GM21619 (cell line): ENCODE results near the gene HLA-B.

Experiments used
- ATAC-seq: cut with Tn5 transposase; IDR thresholded peaks from one replicate; pipeline ENCODE4 v1.9.1; 2021; ENCODE audit not compliant: unreplicated experiment

The HLA-B gene

DNA sequence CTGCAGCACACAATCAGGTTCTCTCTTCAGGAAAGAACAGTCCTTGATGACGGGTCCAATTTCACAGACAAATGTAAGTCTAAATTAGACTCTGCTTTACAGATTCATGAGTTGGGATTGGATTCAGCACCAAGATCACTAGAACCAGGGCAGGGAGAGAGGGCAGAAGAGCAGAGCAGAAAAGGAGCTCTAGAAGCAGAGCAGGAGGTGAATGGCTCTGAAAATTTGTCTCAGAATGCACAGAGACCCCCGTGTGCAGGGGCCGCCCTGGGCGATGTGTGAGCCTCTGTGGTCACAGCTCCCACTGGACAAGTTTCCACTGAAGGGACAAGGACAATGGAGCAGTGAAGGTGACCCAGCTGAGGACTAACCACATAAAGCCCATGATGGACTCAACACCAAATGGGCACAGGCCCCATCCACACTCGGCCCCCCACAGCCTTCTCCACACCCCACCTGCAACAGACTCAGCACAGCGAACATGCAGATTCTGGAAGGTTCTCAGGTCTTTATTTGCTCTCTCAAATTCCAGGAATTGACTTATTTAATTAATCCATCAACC is 3.5 kb downstream of the HLA-B start:
- no peak for ATAC-seq

DNA sequence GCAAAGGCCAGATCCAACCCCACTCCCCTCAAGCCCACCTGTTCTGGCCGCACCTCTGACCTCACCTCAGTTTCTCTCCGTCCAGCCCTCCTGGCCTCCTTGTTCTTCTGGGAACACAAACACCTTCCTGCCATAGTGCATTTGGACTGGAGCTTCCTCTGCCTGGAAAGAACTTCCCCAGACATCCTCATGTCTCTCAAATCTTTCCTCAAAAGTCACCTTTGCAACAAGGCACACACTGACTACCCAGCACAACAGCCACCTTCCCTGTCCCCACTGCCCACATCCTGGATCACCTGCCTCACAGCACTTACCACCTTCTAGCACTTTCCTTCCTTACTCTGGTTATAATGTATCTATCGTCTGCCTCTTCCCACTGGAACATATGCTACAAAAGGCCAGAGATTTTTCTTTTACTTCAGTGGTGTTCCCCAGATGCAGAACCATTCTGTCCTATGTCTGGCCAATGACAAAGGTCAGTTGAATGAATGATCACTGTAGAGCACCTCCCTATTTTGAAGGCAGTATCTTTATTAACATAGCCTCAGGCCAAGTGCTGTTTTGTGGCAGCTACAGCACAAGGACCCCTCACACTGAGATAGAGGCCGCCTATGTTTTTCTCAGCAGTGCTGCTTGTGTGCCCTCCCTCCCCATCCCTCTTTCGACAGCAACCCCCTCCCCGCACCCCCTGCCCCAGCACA is 4.1 kb downstream of the HLA-B start:
- ATAC-seq, result no peak

DNA sequence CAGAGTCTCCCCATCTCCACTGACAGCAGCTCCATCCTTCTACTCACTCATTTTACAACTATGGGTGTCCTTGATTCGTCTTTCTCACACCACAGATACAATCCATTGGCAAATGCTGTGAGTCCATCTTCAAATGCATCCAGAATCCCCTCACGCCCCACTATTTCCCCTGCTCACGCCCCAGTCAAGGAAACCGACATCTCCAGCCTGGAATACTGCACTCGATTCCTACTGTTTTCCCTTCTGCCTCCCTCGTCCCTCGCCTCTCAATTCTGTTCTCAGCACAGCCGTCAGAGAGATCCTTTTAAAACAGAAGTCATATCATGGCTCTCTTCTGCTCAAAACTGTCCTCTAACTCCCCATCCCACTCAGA is 4.7 kb downstream of the HLA-B start:
- no peak for ATAC-seq

DNA sequence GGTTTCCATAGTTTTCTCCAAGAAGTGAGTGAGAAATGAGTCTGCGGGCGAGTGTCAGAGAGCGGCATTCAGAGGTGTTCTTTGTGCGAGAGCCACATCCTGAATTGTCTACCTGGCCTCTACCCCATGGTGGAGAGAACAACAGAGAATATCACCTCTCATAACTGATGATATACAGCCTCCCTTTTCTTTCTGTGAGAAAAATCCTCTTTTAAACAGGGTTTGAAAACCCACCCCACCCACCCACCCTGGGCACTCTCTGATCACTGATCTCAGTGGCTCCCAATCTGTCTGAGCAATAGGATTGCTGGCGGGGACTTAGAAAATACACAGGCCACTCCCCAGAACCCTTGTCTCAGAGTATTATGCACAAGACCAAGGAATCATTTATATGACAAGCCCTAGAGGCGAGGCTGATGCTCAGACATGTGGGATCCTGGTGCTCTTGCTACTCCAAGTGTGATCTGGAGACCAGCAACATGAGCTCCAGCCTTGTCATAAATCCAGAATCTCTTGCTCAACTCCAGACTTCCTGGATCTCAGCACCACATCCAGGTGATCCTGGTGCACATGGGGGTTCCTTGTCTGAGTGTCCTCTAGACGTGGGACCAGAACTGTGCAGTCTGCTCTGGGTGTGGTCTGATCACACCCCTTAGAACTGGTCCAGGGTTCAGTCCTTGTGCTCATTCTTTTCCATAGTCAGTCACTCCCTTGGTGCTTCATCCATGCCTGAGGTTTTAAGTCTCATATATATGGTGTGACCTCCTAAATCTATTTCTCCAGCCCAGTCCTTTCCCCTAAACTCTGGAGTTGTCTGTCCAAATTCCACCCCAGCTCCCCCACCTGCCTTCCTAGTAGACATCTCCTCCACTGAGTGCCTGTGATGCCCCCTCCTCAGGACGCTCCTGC is 5.3 kb downstream of the HLA-B start:
- no peak for ATAC-seq

DNA sequence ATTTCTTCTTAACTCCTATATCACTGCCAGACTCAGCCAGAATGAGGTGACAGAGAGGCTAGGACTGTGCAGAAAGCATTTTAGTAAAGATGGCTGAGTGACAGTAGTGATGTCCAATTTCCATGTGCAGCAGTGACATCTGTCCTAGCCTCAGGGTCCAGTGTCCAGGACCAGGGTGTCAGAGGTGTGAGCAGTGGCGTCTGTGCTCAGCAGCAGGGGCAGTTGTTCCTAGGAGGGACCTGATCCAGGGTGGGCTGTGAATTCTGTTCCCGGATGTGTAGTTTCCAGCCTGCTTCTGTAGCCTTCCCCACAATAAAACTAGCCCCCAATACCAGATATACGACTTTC is 6.0 kb downstream of the HLA-B start:
- no peak for ATAC-seq

DNA sequence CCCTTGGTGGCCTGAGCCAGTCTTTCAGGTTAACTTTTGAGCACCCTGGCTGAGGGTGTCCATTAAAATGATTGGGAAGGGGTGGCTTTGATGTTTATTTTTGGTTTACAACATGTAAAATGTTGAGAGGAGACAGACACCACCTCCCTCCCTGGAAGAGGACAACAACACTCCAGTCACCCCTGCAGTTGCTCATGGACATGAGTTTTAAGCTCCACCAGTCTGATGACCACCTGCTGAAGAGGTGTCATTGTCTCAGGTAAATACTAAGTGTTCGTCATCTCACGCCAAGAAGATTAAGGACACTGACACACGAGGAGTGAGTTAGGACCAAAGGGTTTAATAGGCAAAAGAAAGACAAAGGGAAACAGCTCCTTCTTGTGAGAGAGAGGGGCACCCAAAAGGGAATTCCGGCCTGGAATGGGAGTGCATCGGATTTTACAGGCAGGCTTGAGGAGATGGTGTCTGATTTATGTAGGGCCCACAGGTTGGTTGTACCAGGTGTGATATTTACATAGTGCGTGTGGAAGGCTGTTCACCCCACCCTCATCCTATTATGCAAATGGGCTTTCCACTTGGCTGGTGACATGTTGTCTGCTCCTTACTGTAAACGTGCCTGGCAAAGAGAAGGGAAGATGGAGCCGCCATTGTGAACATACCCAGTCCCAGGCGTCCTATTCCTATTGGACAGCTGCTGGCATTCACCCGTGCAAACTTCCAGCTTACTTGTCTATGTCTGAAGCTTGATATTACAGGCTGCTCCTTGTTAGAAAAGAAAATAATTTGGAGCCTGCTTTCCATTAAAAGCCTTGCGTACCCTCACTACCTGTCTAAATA is 6.6 kb downstream of the HLA-B start:
- ATAC-seq, result no peak

DNA sequence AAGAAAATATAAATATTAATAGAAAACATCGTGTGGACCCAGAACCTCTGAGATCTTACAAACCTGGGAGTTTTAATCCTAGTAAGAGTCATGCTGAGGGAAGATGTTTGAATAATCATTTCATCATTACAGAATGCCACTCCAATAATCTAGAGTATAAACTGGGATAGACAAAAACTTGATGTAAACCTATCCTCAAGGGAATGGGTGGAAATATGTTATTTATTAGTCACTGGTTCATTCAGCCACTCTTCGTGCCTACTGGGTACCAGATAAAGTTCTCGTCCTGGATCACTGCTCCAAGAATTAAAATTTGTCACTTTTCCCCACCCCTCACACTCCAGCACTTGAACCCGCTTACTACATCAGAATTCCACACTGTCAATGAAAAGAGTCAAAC is 7.7 kb downstream of the HLA-B start:
- no peak for ATAC-seq

DNA sequence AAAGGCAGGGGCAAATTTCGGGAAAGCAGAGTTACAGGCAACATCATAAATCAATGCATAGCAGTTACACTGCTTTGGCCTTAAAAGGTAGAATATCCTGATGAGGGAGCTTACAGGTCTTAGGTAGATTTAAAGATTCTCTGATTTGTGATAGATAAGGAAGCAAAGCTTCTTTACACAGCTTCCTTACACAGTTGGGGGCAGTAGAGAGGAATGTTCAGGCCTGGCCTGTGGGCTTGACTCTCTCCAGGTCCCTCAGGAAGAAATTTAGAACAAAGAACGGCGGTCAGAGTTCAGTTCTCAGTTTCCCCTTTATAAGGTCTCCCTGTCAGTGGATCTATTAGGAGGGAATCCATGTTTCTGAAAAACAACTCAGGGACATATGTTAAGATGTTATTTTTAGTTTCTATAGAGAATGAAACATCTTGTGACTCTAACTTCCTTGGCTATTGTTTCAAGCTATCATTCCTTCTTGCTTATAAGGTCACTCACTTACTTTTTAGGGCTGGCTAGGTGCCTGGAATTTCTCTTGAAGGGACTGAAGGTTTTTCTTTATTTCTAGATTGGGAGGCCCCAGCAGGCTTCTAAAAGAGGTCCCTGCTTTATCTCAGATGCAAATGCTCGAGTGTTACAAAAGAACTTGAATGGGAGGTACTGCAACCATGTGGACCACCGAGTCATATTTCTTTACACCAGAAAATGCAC is 11.8 kb downstream of the HLA-B start:
- ATAC-seq, result no peak

DNA sequence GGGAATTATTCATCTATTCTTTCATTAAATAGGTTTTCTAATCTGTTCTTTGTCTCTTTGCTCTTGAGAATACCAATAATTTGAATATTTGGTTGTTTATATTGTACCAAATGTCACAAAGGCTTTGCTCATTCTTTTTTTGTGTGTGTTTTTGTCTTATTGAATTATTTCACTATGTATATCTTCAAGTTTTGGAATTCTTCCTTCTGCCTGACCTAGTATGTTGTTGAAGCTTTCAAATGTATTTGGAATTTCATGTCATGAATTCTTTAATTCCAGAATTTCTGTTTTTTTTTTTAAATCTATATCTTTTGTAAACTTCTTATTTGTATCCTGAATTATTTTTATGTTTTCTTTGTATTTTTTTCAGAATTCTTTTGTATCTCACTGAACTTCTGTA is 16.8 kb downstream of the HLA-B start:
- ATAC-seq, result no peak

DNA sequence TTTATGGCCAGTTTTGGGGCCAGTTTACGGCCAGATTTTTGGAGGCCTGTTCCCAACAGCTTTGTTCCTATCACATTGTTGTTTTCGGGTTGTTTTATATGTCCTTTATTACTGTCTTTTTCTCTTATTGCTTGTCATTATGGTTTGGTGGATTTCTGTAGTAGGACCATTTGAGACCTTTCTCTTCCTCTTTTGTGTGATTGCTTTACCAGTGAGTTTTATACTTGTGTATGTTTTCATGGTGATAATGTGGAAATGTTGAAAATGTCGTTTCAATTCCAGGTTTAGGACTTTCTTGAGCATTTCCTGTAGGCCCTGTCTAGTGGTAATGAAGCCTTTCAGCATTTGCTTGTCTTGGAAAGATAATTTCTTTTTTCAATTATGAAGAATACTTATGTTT is 17.8 kb downstream of the HLA-B start:
- no peak for ATAC-seq

DNA sequence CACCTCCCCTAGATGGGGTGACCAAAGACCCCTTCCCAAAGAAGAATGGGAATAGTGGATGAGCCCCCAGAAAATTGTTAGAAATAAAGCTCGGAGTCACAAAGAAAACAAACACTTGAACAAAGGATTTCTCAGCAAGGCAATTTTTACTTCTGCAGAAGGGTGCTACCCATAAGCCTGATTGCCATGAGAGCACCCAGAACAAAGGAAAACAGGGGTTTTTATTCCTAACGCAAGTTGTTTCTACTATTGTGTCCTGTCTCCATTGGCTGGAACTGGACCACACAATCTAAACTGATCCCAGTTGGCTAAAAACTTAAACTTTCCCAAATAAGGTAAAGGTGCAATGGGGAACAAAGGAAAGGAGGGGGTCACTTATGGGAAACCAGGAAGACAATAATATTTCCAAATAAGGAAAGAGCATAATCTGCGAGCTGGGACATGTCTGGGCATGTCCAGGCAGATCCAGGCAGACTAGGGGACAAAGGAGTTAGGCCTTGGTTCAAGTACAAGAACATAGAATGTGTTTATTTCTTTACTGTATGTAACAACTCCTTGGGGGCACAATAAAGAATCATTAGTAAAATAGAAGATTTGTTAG is 20.0 kb downstream of the HLA-B start:
- ATAC-seq, result no peak

DNA sequence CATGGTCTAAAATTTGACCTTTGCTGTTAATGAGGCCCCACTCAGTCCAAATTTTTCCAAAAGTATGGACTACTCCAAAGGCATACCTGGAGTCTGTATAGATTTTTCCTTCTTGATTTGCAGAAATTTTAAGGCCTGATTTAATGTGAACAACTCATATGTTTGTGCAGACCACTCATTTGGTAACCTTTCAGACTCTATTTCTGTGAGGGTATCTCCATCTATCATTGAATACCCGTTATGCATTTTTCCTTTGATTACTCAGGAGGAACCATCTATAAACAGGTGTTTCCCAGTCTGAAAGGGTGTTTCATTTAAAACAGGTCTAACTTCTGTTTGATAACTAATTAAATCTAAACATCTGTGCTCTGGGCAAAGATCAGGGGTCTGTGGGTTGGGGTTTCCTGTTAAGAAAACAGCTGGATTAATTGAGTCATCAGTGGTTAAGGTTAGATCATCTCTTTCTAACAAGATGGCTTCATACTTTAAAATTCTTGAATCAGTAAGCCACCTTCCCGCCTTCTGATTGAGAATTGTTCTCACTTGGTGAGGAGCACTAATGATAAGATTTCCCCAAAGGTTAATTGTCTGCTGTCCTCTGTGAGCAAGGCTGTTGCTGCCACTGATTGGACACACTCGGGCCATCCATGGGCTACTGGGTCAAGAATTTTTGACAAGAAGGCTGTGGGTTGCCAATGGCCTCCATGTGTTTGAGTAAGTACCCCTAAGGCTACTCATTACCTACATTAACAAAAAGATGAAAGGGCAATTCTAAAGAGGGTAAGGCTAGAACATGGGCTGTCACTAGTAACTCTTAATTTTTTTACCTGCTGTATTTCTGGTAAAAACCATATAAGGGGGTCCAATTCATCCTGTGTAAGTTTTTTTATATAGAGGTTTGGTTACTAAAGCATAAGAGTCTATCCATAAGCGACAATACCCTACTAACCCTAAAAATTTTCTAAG is 24.1 kb downstream of the HLA-B start:
- no peak for ATAC-seq

DNA sequence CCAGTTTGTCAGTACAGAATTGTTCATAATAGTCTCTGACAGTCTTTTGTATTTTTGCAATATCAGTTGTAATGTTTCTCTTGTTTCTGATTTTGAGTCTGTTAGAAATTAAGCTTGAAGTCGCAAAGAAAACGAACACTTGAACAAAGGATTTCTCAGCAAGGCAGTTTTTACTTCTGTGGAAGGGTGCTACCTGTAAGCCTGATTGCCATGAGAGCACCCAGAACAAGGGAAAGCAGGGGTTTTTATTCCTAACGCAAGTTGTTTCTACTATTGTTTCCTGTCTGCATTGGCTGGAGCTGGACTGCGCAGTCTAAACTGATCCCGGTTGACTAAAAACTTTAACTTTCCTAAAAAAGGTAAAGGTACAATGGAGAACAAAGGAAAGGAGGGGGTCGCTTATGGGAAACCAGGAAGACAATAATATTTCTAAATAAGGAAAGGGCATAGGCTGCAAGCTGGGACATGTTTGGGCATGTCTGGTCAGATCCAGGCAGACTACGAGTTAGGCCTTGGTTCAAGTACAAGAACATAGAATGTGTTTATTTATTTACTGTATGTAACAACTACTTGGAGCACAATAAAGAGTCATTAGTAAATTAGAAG is 28.5 kb downstream of the HLA-B start:
- ATAC-seq, result no peak

DNA sequence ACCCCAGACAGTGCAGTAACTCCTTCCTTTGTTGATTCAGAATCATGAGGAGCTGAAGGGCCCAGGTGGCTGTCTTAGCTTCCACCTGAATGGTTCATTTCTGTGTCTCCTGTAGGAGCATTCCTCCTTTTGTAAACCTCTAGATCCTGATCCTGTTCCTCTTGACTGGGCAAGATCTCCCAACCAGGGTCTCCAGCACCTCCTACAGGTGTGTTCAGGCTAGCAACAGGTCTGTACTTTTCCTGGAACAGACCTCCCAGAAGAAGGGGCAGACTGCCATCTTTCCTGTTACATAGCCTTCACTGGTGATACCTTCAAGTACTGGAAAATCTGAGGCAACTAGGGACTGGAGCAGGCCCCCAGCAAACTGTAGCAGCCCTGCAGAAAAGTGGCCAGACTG is 35.2 kb downstream of the HLA-B start:
- no peak for ATAC-seq

DNA sequence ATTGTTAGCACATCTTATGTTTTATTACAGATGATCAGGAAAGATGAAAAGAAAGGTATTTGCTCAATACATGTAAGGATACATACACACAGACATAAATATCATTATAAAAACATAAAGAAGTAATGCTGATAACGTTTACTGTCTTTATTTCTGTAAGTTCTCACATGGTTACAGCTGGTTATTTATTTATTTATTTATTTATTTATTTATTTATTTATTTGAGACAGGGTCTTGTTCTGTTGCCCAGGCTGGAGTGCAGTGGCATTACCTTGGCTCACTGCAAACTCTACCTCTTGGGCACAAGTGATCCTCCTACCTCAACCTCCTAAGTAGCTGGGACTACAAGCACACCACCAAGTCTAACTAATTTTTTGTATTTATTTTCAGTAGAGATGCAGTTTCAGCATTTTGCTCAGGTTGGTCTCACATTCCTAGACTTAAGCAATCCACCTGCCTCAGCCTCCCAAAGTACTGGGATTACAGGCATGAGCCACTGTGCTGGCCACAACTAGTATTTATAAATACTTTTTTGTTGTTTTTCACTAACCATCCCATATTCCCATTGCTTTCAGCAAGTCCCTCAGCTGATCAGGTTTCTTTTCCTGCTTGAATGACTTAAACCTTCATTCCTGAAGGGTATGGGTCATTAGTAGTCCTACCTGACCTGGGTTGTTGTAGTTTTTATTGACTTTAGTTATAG is 35.8 kb downstream of the HLA-B start:
- ATAC-seq, result no peak

DNA sequence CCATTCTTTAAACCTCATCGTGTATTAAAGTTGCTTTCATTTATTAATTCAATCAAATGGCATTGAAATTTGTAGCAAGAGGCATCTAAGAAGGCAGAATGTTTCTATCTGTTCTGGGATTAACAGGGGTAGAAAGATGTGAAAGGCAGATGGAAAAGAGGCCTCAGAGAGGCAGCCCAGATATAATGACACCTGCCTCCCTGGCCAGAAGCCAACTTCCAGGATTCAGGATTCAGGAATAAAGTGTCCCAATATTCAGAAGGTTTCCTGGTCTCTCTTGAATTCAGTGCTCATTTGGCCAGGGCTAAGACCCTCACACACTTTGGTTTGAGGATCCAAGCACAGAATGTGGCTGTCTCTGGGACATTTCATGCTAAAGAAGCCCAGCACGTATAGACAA is 39.9 kb downstream of the HLA-B start:
- no peak for ATAC-seq

DNA sequence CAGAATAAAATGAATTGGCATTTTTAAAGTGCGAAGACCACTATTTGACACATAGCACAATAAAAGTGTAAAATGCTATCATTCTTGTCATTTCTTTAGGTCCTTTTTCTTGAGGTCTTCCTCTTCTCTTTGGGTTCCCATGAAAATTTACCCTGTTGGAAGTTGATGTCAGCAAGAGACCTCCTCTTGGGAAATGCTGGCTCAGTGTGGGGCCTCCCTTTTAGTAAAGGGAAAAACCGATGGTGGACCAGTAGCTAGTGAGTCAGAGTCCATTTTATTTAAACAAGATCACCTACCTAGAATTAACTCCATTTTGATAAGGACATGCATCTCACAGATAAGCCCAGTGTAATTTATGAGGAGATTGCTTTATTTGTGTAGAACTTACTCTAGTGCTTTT is 47.3 kb downstream of the HLA-B start:
- no peak for ATAC-seq

DNA sequence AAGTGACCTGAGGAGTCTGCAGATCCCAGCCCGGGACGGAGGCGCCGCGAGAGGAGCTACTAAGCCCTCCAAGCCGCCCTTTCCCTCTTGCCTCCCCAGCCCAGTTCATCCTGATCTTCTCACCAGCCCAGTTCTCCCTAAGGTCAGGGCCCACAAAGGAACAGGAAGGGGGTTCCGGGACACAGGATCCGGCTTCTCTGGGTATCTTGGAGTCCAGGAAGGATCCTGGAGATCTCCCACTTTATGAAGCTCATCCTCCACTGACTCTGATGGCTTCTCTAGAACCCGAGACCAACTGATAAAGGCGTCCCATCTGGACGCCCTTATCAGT is 48.2 kb downstream of the HLA-B start:
- no peak for ATAC-seq
